Myometrial cell (primary cell): ENCODE results near the gene ZNF48. TPM values are rescaled to one million over a fixed set of nuclear protein-coding genes. Genes with fewer than 3 reads are reported as not detected.

Experiments
- total RNA-seq: library from RNA; depleted of rRNA; stranded (reverse); fragments of >200 nt; gene quantifications from 2 replicates; pipeline ENCODE4 v1.2.3, GENCODE V29; 2015

ZNF48 gene
- 7.2 and 9.7 TPM in 2 replicates for total RNA-seq

GRCh38 chr16:30395155-30395991 lies at the start of gene ZNF48:
TSS of gene ZNF48 (plus strand) at chr16:30395420. CDS start at chr16:30395795, 375 bp downstream.

GRCh38 chr16:30355144-30355953 lies 39.9 kb upstream of the ZNF48 start, which contains the start of gene CD2BP2:
TSS of gene CD2BP2 (minus strand) at chr16:30355308. CDS start at chr16:30354681, 627 bp downstream.

GRCh38 chr16:30370456-30371247 lies 24.6 kb upstream of the ZNF48 start, which contains the start of gene TBC1D10B:
TSS of gene TBC1D10B (minus strand) at chr16:30370494. CDS start at chr16:30370183, 311 bp downstream.

DNA sequence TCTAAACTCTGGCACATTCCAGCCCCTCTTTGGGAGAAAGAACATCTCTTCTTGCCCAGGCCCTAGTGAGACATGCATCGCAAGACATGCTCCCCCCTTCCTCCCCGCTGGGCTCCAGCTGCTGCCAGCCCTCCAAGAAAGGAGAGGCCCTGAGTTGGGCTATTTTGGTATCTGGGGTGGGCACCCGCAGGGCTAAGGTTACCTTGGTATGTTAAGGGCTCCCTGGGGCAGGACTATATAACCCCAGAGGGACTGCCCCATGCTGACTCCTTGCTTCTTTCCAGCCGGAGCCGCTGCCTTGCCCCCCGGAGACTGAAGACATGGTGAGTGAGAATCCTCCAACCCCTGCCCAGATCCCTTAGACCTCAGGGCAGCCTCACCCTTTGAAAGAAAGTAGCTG lies 20.7 kb upstream of the ZNF48 start, which contains the start of gene MYL11:
MYL11 (plus strand) TSS at position 265 of the 400 bp plus-strand sequence; CDS start at position 321, 56 bp downstream.

GRCh38 chr16:30382111-30382881 lies 12.9 kb upstream of the ZNF48 start, which contains the start of gene SEPTIN1:
TSS of gene SEPTIN1 (minus strand) at chr16:30382561. CDS start at chr16:30382542, 19 bp downstream.

DNA sequence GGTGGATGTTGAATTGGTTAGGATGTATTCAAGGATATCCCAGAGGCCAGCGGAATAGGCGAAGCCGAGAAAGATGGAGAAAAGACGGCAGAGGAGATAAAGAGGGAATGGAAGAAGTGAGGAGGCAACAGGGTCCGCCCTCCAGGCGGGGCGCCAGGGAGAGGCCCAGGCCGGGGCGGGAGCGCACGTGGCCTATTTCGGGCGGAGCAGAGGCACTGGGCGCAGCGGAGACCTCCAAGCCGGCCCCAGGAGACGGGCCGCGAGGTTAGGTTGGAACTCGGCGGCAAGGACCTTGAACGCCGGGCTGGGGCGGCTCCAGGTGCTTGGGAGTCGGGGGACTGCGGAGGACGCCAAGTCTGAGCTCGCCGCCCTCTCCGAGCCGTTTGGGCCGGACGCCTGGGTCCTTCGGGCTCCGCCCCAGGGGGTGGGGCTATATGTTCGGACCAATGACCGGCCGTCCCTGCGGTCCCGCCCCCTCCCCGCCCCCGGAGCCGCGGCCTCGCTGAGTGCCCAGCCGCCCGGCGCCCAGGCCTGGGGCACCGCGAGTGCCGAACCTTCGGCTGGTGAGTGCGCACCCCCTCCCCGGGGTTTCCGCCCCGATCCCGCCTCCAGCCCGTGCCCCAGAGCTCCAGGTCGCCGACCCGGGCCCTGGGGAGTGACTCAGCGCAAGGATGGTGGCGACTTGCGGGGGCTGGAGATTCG lies 12.0 kb downstream of the ZNF48 start, which contains the start of gene ZNF771:
ZNF771 (plus strand) TSS at position 505 of the 702 bp plus-strand sequence. CDS start 448 bp downstream, outside the sequence.

GRCh38 chr16:30429678-30430427 lies 34.6 kb downstream of the ZNF48 start, which contains the start of gene DCTPP1:
TSS of gene DCTPP1 (minus strand) at chr16:30430030. CDS start at chr16:30429980, 50 bp downstream.

DNA sequence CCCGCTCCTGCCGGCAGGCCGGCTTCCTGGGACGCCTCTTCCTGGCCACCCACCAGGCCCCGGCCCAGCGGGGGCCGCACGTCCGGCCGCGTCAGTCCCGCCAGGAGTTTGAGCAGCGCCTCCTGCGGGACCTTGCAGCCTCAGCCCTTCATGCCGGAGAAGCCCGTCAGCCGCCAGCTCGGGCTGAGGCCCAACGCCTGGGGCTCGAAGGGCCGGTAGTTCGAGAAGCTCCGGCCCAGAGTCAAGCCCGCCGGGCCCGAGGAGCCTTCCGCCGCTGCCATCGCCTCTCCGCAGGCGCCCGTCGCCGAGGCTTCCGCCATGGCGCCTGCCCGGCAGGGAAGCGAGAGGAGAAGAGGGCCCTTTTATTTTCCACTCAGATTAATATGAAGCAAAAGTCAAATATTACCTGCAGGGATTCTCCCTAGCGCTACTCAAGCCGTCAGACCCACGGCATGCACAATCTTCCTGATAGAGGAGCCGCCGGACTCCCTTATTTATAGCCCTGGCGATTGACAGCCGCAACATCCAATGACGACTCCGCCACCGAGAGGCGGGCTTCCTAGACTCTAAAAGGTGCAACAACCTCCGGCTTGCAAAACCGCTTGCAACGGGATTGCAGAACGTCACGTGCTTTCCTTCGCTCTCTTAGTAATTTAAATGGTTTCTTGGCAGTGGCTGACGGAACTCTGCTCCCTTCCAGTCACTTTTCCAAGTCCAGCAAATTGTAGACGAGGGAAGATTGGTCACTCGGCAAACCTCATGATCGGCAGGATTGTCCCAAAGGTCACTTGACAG lies 50.4 kb downstream of the ZNF48 start, which contains the start of gene SEPHS2:
SEPHS2 (minus strand) TSS at position 467 of the 795 bp plus-strand sequence; CDS start at position 320, 147 bp downstream.

Other genes with a start within 250 kb of the ZNF48 start
- gene CORO1A, start 211.8 kb upstream of the ZNF48 start, total RNA-seq = 4.3 and 7.2 TPM in 2 replicates
- gene BOLA2B, start 201.8 kb upstream of the ZNF48 start, total RNA-seq = 316 and 413 TPM in 2 replicates
- 57.9 and 58.7 TPM in 2 replicates for gene SLX1A, start 201.5 kb upstream of the ZNF48 start, total RNA-seq
- gene SULT1A3, start 196.2 kb upstream of the ZNF48 start, total RNA-seq = 1.7 and 5.0 TPM in 2 replicates
- 0.18 and 0.29 TPM in 2 replicates for gene NPIPB13, start 146.9 kb upstream of the ZNF48 start, total RNA-seq
- gene CD2BP2, start 40.1 kb upstream of the ZNF48 start, total RNA-seq = 49.6 and 58.5 TPM in 2 replicates
- gene TBC1D10B, start 24.9 kb upstream of the ZNF48 start, total RNA-seq = 42.7 and 45.6 TPM in 2 replicates
- gene MYL11, start 20.6 kb upstream of the ZNF48 start, total RNA-seq = not detected in 2 replicates
- gene SEPTIN1, start 12.9 kb upstream of the ZNF48 start, total RNA-seq = not detected in 2 replicates
- 9.9 and 11.8 TPM in 2 replicates for gene ZNF771, start 12.2 kb downstream of the ZNF48 start, total RNA-seq
- gene DCTPP1, start 34.6 kb downstream of the ZNF48 start, total RNA-seq = 31.7 and 34.7 TPM in 2 replicates
- 16.0 and 19.0 TPM in 2 replicates for gene SEPHS2, start 50.5 kb downstream of the ZNF48 start, total RNA-seq
- not detected in 2 replicates for gene ITGAL, start 77.3 kb downstream of the ZNF48 start, total RNA-seq
- 21.9 and 29.4 TPM in 2 replicates for gene ZNF768, start 131.1 kb downstream of the ZNF48 start, total RNA-seq
- 8.7 and 14.1 TPM in 2 replicates for gene ZNF747, start 139.4 kb downstream of the ZNF48 start, total RNA-seq
- gene ZNF764, start 163.0 kb downstream of the ZNF48 start, total RNA-seq = 5.5 and 6.2 TPM in 2 replicates
- gene ZNF688, start 176.3 kb downstream of the ZNF48 start, total RNA-seq = 17.6 and 21.8 TPM in 2 replicates
- 3.7 and 23.6 TPM in 2 replicates for gene ZNF785, start 190.3 kb downstream of the ZNF48 start, total RNA-seq
- gene ZNF689, start 215.0 kb downstream of the ZNF48 start, total RNA-seq = 7.4 and 9.8 TPM in 2 replicates